K562 (cell line): Measurements from ENCODE around the gene GPR89A. TPM values are rescaled to one million over a fixed set of nuclear protein-coding genes. Genes with fewer than 3 reads are reported as not detected.

Experiments
- ZBTB1 ChIP-seq: sonication (generic); formaldehyde crosslinking; IDR thresholded peaks from 2 replicates; pipeline ENCODE4 v1.8.1; 2023; ENCODE audit warnings: missing genetic modification reagents, low read depth, mild to moderate bottlenecking, borderline replicate concordance
- ZNF589 ChIP-seq: fragments of 200-800 bp; sonication (Bioruptor generic); IDR thresholded peaks from 2 replicates; pipeline ENCODE4 v1.6.1; 2016; ENCODE audit warnings: low read depth, missing genetic modification characterization, missing compliant biosample characterization
- polyA plus RNA-seq, 8 experiments: library from polyadenylated mRNA; depleted of rRNA in 4 of 8; stranded (reverse) in 5 of 8; unstranded in 3 of 8; fragments of >200 nt; fragmentation: Nextera tagmentation in 2 of 8; fragmentation: Illumina TruSeq in 1 of 8; extraction: Ambion mirVana in 2 of 8; extraction: Trizol in 1 of 8; gene quantifications; 2 replicates each; pipeline versions ENCODE4 v1.2.1 to v1.2.3, GENCODE V29; 2011 to 2014; ENCODE audit warnings: inconsistent platforms in 1 of 8, missing spikeins in 1 of 8
- total RNA-seq, 7 experiments: library from RNA; depleted of rRNA in 6 of 7; stranded (reverse); fragments of >200 nt in 6 of 7; fragmentation: Illumina TruSeq in 2 of 7; extraction: Trizol in 2 of 7; gene quantifications; 2 replicates each; pipeline versions ENCODE4 v1.2.1 to v1.2.3, GENCODE V29; 2011 to 2021; ENCODE audit warnings: low replicate concordance in 1 of 7
- TF ChIP-seq, protein P1 (sequence below): IDR thresholded peaks from 2 replicates; pipeline ENCODE4 v1.6.1; 2012; ENCODE audit warnings: low read depth, low read length, improper control_type of control experiment, borderline replicate concordance
- TF ChIP-seq, protein P2 (sequence below): fragments of 450-650 bp; IDR thresholded peaks from 2 replicates; pipeline ENCODE4 v1.6.1; 2018; ENCODE audit warnings: mild to moderate bottlenecking, low read depth; ENCODE audit not compliant: partially characterized antibody

Gene GPR89A
- total and polyA plus RNA-seq, 9 of the 15 experiments (the other 6 are each of a cell fraction or from before 2014, with no cell fraction given): 23.0 to 63.4 (median 37.4) TPM

DNA sequence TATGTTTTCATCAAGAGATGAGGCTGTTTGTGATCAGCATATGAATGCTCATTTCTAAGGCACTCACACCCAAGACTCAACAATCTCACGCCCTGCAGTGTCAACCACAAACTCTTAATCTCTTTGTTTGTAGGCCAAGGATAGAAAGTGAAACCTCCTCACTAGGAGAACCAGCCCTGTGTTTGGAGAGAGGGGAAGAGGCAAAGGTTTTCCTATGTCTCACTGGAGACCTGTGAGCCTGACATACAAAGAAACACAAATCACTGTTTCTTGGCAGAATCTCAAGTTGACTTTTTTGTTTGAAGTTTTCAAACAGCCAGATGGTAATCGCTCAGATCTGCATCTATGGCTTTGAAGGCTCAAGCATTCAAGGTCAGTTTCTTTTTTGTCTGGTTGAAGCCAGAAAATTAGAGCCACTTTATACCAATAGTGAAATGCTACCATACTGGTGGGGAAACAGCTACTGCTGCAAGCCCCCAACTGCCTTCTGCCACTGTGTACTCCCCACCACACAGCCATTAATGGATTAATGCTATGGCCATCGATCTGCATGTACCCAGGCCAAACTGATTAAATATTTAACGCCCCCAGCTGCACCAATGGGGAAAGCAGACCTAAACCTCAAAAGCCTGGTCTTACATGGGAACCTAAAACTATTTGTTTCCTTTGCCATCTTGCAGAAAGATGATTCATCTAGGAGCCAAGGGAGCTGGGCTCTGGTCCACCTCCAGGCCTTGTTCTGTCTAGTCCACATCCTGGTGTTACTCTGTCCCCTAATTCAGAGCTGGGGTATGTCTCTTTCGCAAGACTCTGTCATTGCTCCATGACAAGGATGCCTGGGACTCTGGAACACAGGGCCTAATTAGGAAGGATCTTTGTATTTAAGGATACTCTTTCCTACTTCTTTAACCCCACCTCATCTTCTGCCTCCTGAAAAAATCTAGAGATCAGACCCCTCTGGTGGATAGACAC lies 83.1 kb downstream of the GPR89A start (continued):
- TF ChIP-seq, protein P1, sequence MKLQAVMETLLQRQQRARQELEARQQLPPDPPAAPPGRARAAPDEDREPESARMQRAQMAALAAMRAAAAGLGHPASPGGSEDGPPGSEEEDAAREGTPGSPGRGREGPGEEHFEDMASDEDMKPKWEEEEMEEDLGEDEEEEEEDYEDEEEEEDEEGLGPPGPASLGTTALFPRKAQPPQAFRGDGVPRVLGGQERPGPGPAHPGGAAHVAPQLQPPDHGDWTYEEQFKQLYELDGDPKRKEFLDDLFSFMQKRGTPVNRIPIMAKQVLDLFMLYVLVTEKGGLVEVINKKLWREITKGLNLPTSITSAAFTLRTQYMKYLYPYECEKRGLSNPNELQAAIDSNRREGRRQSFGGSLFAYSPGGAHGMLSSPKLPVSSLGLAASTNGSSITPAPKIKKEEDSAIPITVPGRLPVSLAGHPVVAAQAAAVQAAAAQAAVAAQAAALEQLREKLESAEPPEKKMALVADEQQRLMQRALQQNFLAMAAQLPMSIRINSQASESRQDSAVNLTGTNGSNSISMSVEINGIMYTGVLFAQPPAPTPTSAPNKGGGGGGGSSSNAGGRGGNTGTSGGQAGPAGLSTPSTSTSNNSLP: no peak
- TF ChIP-seq, protein P2, sequence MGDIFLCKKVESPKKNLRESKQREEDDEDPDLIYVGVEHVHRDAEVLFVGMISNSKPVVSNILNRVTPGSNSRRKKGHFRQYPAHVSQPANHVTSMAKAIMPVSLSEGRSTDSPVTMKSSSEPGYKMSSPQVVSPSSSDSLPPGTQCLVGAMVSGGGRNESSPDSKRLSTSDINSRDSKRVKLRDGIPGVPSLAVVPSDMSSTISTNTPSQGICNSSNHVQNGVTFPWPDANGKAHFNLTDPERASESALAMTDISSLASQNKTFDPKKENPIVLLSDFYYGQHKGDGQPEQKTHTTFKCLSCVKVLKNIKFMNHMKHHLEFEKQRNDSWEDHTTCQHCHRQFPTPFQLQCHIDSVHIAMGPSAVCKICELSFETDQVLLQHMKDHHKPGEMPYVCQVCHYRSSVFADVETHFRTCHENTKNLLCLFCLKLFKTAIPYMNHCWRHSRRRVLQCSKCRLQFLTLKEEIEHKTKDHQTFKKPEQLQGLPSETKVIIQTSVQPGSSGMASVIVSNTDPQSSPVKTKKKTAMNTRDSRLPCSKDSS: no peak
- TF ChIP-seq ZNF589 (CRISPR knock-in tag): no peak
- no peak for TF ChIP-seq ZBTB1 (CRISPR knock-in tag)
